HG02678 (cell line): ENCODE results near the gene UGT2B11.
"Not testable (repeated sequence)": the region's sequence is repeated elsewhere in the genome, so short reads cannot be mapped to it uniquely, and the experiment has no call there.

Source experiments
- ATAC-seq: cut with Tn5 transposase; IDR thresholded peaks from one replicate; pipeline ENCODE4 v1.9.1; 2021; ENCODE audit warnings: mild to moderate bottlenecking, moderate library complexity; ENCODE audit not compliant: unreplicated experiment

The UGT2B11 gene

DNA sequence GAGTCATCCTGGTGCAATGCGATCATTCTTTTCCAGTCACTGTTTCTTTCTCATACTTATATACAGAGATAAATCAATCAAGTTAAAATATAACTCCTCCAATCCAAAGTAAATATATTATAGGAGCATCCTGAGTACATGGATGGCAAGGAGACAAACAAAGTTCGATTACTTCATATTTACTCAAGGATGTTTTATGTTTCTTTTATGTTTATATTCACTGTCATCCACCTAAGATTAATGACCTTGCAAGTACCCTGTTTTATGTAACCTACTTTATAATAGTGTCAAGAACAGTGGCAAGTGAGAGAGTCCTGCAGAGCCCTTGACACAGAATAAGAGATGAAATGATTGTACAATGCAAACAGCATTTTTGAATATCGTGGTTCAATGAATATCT is at the start of gene UGT2B11:
Gene UGT2B11 (minus strand): TSS at position 33 of the 400 bp plus-strand sequence. CDS start 26 bp downstream, at position 7.
- no peak for ATAC-seq

- ATAC-seq: not testable (repeated sequence)
These were observed 38.7 kb upstream of the UGT2B11 start for GRCh38 chr4:69253147-69253772.

- ATAC-seq: not testable (repeated sequence)
These were observed 36.3 kb upstream of the UGT2B11 start for GRCh38 chr4:69250884-69251283.

DNA sequence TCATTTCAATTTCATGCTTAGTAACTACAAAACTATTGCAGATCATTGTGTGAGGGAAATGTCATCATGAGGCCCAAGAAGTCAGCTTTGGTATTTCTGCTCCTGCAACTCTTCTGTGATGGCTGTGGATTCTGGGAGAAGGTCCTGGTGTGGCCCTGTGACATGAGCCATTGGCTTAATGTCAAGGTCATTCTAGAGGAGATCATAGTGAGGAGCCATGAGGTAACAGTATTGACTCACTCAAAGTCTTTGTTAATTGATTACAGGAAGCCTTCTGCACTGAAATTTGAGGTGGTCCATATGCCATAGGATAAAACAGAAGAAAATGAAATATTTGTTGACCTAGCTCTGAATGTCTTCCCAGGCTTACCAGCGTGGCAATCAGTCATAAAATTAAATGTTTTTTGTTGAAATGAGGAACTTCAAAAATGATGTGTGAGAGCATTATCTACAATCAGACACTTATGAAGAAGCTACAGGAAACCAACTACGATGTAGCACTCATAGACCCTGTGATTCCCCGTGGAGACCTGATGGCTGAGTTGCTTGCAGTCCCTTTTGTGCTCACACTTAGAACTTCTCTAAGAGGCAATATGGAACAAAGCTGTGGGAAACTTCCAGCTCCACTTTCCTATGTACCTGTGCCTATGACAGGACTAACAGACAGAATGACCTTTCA is 28.2 kb upstream of the UGT2B11 start:
- not testable (repeated sequence) for ATAC-seq

DNA sequence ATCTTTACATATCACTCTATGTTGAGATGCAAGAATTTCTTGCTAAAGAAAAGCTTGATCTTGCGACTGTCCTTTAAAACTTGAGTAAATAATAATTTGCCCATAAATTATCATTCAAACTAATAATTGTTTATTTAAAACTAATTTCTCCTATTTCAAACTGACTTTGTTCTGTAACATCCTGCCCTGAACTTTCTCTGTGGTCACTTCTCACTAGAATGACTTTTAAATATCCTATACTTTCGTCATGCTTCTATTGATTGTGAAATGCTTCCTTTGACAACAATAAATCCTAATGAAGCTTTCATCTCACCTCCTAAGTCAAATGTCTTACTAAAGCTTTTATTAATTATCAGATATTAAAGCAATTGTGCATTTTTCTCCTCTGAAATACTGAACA is 27.2 kb upstream of the UGT2B11 start:
- ATAC-seq: not testable (repeated sequence)

- ATAC-seq: not testable (repeated sequence)
These were observed 26.2 kb upstream of the UGT2B11 start for GRCh38 chr4:69240787-69241186.

- no peak for ATAC-seq
These were observed 25.1 kb upstream of the UGT2B11 start for GRCh38 chr4:69239557-69240168.

DNA sequence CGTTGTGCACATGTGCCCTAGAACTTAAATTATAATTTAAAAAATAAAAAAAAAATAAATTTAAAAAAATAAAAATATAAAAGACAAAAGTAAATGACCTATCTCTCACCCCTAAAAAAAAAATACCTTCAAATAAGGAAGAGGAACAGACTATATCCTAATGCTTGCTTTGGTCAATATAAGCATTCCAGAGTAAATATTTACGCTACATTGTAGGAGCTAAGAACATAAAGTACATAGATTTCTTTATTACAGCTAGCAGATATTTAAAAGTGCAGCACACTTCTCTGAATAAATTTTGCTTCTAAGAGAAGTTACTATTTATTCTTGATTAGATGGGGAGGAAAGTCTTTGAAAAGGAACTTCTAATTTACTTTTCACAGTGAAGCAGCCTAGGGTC is 24.5 kb upstream of the UGT2B11 start:
- ATAC-seq: no peak

- no peak for ATAC-seq
These were observed 10.3 kb upstream of the UGT2B11 start for GRCh38 chr4:69224891-69225290.

GRCh38 chr4:69223277-69223676 is 8.7 kb upstream of the UGT2B11 start:
- ATAC-seq: not testable (repeated sequence)

DNA sequence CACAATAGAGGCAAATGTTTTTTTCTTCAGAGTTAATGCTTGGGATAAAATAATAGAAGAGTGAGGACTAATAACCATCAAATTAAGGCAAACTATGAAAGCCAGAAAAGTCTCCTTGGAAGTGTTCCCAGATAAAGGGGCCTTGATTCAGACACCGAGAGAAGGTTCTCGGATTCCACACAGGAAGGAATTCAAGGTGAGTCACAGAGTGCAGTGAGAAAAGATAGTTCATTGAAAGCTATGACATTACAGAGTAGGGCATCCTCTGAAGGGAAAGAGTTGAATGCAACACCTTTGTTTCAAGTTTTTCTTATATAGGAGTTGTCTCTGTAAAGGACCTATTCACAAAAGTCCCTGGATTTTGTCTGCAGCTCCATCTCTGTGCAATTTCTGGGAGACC is 3.9 kb upstream of the UGT2B11 start:
- not testable (repeated sequence) for ATAC-seq

GRCh38 chr4:69210911-69211310 is 3.6 kb downstream of the UGT2B11 start:
- ATAC-seq: no peak

DNA sequence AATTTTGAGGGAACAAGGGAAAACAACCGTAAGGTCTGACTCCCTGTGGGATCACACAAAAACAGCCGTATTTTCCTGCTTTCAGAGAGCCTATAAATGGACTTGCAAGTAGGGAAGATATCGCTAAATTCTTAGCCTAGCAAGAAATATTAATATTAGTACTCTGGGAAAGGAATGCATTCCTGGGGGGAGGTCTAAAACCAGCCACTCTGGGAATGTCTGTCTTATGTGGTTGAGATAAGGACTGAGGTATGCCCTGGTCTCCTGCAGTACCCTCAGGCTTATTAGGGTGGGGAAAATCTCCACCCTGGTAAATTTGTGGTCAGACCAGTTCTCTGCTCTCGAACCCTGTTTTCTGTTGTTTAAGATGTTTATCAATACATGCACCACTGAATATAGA is 16.0 kb downstream of the UGT2B11 start:
- ATAC-seq: not testable (repeated sequence)

DNA sequence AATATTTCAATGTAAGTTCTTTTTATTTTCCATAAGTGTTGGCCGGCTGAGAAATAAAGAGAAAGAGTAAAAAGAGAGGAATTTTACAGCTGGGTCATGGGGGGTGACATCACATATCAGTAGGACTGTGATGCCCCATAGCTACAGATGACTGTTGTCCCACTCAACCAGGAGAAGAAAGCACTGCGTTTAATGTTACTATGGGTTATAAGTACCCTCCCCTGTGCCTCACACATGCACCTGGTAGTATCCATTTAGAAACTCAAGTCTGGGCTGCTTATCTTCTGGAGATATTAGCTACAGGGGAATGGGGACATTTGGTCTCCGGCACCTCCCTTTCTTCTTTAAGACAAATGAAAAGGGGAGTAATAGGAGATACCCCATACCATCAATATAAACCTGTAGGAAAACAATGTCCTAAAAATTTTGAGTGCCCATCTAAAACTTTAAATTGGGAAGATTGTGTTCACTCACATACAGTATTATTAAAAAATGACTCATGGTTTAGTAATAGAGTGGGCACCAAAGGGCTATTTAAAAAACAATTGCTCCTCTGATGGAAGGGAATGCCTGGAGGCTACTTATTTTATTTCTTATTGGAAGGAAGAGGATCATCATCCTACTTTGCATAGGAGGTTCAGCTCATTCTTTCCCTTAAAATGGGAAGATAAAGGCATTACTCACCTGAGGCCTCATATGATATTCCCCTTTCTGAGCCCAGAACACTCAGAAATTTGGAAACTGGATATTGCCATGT is 18.2 kb downstream of the UGT2B11 start:
- ATAC-seq: no peak

DNA sequence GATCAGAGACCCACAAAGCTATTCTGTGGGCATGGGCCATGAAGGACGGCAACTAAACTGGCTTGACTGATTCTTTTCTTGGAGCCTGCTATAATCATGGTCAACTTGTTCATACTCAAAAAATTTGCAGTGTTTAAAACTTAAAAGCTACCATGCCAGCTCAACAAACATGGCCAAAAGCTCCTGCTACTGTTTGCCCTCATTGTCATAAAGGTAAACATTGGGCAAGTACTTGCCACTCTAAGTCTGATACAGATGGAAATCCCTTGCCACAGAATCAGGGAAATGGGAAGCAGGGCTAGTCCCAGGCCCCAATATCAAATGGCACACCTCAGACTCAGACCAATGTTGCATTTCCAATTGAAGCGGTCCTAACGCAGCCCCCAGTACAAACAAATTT is 20.4 kb downstream of the UGT2B11 start:
- no peak for ATAC-seq

- not testable (repeated sequence) for ATAC-seq
These were observed 22.6 kb downstream of the UGT2B11 start for GRCh38 chr4:69191905-69192304.

DNA sequence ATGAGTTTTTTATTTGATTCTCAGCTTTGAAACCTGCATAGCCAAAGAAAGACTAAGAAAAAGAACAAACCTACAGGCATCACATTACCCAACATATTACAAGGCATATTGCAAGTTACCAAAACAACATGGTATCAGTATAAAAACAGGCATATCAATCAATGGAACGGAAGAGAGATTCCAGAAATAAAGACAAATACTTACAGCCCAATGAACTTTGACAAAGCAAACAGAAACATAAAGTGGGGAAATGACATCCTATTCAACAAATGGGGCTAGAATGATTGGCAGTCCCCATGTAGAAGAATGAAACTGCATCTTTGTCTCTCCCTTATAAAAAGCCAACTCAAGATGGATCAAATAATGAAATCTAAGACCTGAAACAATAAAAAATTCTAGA is 23.9 kb downstream of the UGT2B11 start:
- ATAC-seq: not testable (repeated sequence)

DNA sequence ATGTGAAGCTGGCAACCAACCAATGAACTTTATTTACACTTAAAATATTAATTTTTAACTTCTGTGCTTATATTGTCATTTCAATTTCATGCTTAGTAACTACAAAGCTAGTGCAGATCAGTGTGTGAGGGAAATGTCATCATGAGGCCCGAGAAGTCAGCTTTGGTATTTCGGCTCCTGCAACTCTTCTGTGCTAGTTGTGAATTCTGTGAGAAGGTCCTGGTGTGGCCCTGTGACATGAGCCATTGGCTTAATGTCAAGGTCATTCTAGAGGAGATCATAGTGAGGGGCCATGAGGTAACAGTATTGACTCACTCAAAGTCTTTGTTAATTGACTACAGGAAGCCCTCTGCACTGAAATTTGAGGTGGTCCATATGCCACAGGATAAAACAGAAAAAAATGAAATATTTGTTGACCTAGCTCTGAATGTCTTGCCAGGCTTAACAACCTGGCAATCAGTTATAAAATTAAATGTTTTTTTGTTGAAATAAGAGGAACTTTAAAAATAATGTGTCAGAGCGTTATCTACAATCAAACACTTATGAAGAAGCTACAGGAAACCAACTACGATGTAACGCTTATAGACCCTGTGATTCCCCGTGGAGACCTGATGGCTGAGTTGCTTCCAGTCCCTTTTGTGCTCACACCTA is 32.9 kb downstream of the UGT2B11 start:
- ATAC-seq: not testable (repeated sequence)

- not testable (repeated sequence) for ATAC-seq
These were observed 34.7 kb downstream of the UGT2B11 start for GRCh38 chr4:69179817-69180216.

DNA sequence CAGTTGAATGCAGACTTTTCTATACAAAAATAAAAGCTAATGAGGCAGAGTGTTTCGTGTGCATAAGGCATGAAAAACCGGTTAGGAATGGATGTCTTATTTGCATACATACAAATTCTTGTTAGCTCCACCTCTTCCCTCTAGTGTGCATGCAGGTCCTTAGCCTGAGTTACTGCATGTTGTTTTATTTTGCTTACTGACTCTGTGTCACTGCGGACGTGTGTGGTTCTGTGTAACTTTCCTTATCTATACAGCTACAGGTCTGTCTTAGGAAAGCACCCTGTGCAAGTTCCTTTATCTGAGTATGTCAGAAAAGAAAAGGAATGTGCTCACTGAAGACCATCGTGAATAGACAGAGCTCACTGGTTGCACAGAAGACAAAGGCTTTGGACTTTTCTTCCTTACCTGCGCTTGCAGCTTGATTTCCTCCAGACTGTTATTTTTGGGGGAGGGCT is 35.8 kb downstream of the UGT2B11 start:
- not testable (repeated sequence) for ATAC-seq
